AG10803 (cell line): ENCODE data around the gene SARM1.

Experiments used
- DNase-seq: peaks from one replicate; pipeline ENCODE4 v3.0.0; 2010; ENCODE audit warnings: low read depth
- H3K4me3 ChIP-seq: 2 replicates; pipeline ENCODE4 v1.5.1; 2011; ENCODE audit warnings: mild to moderate bottlenecking, low read length, control low read depth
- TF ChIP-seq, protein P1 (sequence below): conservative IDR thresholded peaks from 2 replicates; pipeline ENCODE4 v1.5.1; 2011; ENCODE audit warnings: mild to moderate bottlenecking, low read length, control low read depth, inconsistent platforms

The SARM1 gene

DNA sequence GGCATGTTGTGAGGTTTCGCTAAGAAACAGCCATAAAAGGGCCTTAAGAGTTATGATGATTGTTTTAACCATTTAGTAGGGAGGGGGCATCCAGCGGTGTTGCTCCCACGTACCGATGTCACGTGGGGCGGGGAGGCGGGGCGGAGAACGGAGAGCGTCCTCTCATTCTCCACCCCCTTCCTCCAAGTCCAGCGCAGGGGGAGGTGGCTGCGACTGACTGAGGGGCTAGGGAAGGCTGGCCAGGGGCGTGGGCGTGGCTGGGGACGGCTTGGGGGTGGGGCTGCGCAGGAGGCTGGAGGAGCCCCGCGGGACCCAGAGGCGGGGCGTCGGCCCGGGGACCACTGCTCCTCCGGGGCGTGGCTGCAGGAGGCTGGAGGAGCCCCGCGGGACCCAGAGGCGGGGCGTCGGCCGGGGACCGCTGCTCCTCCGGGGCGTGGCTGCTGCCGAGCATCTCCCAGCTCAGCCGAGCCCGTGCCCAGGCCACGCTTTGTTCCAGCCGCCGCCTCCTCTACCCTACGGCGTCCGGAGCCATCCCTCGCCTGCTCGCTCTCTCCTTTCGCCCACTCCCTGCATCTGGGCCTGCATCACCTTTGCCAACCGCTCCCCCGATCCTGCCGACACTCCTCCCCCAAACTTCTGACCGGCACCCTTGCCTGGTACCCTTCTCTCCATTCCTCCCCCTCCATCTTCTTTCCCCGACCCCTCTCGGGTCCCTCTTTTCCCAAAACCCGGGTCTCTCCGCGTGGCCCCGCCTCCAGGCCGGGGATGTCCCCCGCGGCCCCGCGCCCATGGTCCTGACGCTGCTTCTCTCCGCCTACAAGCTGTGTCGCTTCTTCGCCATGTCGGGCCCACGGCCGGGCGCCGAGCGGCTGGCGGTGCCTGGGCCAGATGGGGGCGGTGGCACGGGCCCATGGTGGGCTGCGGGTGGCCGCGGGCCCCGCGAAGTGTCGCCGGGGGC, at the start of gene SARM1:
Gene SARM1 (plus strand): TSS at position 450 of the 958 bp plus-strand sequence. CDS start 339 bp downstream, at position 789.
- DNase-seq = peak; percentile 69
- TF ChIP-seq, protein P1, sequence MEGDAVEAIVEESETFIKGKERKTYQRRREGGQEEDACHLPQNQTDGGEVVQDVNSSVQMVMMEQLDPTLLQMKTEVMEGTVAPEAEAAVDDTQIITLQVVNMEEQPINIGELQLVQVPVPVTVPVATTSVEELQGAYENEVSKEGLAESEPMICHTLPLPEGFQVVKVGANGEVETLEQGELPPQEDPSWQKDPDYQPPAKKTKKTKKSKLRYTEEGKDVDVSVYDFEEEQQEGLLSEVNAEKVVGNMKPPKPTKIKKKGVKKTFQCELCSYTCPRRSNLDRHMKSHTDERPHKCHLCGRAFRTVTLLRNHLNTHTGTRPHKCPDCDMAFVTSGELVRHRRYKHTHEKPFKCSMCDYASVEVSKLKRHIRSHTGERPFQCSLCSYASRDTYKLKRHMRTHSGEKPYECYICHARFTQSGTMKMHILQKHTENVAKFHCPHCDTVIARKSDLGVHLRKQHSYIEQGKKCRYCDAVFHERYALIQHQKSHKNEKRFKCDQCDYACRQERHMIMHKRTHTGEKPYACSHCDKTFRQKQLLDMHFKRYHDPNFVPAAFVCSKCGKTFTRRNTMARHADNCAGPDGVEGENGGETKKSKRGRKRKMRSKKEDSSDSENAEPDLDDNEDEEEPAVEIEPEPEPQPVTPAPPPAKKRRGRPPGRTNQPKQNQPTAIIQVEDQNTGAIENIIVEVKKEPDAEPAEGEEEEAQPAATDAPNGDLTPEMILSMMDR = no peak
- H3K4me3 ChIP-seq = peak within 1 kb of the TSS; percentile 70

DNA sequence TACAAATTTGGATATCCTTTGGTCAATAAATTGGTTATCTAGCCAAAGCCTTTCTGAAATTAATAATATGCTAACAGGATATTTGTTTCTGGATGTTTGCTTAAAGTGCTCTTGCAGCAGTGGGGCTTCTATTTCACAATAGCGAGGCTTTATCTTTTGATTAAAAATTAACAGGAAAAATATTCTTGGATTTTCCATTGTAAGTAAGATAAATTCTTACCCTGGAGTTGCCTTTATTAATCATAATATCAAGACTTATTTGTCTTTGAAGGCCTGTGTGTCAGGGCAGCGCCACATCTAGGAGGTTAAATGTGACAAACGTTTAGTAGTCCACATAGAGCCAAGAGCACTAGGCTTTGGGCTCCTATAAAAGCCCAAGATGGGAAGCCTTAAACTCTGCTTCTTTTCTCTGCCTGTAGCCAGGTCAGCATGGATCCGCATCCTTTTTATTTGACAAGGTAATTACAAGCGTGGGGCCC, 47.2 kb upstream of the SARM1 start:
- DNase-seq = no peak
- TF ChIP-seq, protein P1 = no peak
- no peak overlapping the region for H3K4me3 ChIP-seq

DNA sequence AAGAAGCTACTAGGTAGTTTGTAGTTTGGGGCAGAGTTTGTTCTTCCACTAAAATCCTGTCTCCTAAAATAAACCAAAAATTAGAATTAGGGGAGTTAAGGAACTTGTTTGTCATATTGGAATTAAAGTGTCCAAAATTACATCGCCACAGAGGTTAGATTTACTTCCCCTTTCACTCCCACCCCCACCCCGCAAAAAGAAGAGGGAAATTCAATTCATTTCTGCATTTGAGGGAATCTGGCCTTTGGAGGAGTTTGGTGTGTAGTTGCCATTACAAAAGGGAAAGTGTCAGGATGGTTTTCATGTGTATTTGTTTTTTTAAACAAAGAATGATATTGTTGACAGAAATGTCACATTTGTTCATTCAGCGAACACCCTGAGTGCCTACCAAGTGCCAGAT, 46.7 kb upstream of the SARM1 start:
- H3K4me3 ChIP-seq = no peak overlapping the region
- TF ChIP-seq, protein P1 = no peak
- no peak for DNase-seq

DNA sequence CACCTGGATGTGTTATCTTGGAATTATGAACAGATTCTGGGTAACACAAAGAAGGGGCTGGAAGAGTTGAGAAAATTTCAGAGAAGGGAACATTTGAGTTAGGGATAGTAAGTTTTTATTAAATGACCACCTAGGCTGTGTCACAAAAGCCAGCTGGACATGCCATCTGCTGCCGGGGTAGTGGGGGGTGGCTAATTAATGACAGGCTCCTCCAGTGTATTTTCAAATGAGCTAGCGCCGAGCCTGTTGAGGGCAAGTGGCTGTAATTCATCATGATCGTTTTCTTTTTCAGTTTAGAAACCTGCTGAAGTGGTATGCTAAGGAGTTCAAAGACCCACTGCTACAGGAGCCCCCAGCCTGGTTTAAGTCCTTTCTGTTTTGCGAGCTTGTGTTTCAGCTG, 46.3 kb upstream of the SARM1 start:
- DNase-seq = no peak

DNA sequence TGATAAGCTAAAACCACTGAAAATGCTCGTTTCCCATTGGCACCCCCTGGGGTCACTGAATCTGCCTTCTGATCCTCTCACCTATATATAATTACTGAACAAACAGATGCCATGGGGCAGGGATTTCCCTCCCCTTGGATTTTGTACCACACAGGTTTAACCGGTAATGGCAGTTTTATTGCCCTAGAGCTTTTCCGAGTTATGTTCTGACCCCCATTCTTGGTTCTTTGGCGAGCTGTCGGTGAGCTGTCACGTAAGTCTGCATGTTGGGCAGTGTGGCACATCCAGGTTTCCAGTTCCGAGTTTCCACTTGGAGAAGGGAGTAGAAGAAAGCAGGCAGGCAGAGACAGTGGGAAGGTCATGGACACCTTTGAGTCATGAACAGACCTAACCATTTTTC, 45.4 kb upstream of the SARM1 start:
- no peak for DNase-seq
- TF ChIP-seq, protein P1 = no peak
- no peak overlapping the region for H3K4me3 ChIP-seq

More for the DNA sequence above, 46.3 kb upstream of the SARM1 start:
- TF ChIP-seq, protein P1 = no peak
- H3K4me3 ChIP-seq = no peak overlapping the region

DNA sequence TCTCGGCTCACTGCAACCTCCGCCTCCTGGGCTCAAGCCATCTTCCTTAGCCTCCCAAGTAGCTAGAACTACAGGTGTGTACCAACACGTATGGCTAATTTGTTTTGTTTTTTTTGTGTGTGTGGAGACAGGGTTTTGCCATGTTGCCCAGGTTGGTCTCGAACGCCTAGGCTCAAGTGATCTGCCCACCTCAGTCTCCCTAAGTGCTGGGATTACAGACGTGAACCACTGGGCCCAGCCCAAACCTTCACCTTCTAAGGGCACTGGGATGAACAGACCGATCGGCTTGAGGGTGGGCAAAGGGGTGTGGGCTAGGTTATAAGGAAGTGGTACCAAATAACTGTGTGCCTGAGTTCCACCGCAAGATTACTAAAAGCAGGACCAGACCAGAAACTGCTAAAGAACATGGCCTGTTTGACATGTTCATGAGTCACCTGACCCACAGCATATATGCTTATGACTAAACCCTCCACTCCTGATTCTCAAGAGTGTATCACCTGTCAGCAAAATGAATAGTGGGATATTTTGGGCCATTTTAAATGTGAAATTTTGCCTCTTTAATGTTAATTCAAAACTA, 44.4 kb upstream of the SARM1 start:
- TF ChIP-seq, protein P1 = no peak
- no peak overlapping the region for H3K4me3 ChIP-seq

More for the DNA sequence above, 44.4 kb upstream of the SARM1 start:
- DNase-seq = no peak
